HepG2 (cell line): Measurements from ENCODE around the gene BMF. TPM values are rescaled to one million over a fixed set of nuclear protein-coding genes. Genes with fewer than 3 reads are reported as not detected.
A peak's percentile ranks its signal among the peaks of the same experiment; 100 is the strongest.

Experiments
- ATM ChIP-seq: fragments of 450-650 bp; IDR thresholded peaks from 2 replicates; pipeline ENCODE4 v1.7.1; 2017; ENCODE audit warnings: mild to moderate bottlenecking, borderline replicate concordance
- BORCS8-MEF2B ChIP-seq: sonication (generic); formaldehyde crosslinking; IDR thresholded peaks from 2 replicates; pipeline ENCODE4 v1.8.0; 2022; ENCODE audit warnings: mild to moderate bottlenecking, missing genetic modification reagents
- CEBPG ChIP-seq: IDR thresholded peaks from 2 replicates; pipeline ENCODE4 v1.6.1; 2016
- CHCHD3 ChIP-seq: sonication (generic); formaldehyde crosslinking; IDR thresholded peaks from 2 replicates; pipeline ENCODE4 v1.8.0; 2022; ENCODE audit warnings: mild to moderate bottlenecking, missing genetic modification reagents, moderate library complexity
- ELF1 ChIP-seq: sonication (generic); formaldehyde crosslinking; IDR thresholded peaks from 2 replicates; pipeline ENCODE4 v1.4.0; 2020; ENCODE audit warnings: missing genetic modification reagents
- HMG20B ChIP-seq: conservative IDR thresholded peaks from 2 replicates; pipeline ENCODE4 v1.6.1; 2016; ENCODE audit warnings: missing genetic modification reagents, missing compliant biosample characterization
- HNRNPL ChIP-seq: fragments of 200-400 bp; formaldehyde crosslinking; IDR thresholded peaks from 2 replicates; pipeline ENCODE4 v1.6.1; 2017; ENCODE audit warnings: mild to moderate bottlenecking, low read depth, low read length
- KDM5A ChIP-seq: fragments of 200-600 bp; sonication (generic); IDR thresholded peaks from 2 replicates; pipeline ENCODE4 v1.7.0; 2018; ENCODE audit warnings: antibody characterized with exemption, mild to moderate bottlenecking, low read length, borderline replicate concordance
- MATR3 ChIP-seq: sonication (generic); formaldehyde crosslinking; IDR thresholded peaks from 2 replicates; pipeline ENCODE4 v1.4.0; 2020; ENCODE audit warnings: missing genetic modification reagents
- NR2F6 ChIP-seq, 2 experiments: IDR thresholded peaks; 2 replicates each; pipeline ENCODE4 v1.6.1; 2016; ENCODE audit warnings: antibody characterized with exemption in 1 of 2, mild to moderate bottlenecking in 1 of 2
- POLR2A ChIP-seq, 2 experiments: IDR thresholded peaks; 2 replicates each; pipeline ENCODE4 v1.6.1; 2011; ENCODE audit warnings: low read depth in 2 of 2, low read length in 2 of 2, mild to moderate bottlenecking in 1 of 2, moderate library complexity in 1 of 2; ENCODE audit not compliant: insufficient read depth in 1 of 2
- SMARCC2 ChIP-seq: fragments of 450-650 bp; IDR thresholded peaks from 2 replicates; pipeline ENCODE4 v1.6.1; 2017; ENCODE audit warnings: antibody characterized with exemption, mild to moderate bottlenecking
- TARDBP ChIP-seq: sonication (generic); formaldehyde crosslinking; IDR thresholded peaks from 2 replicates; pipeline ENCODE4 v1.8.0; 2022; ENCODE audit warnings: mild to moderate bottlenecking, missing genetic modification reagents
- TCF7L2 ChIP-seq: IDR thresholded peaks from 2 replicates; pipeline ENCODE4 v1.6.1; 2011; ENCODE audit warnings: mild to moderate bottlenecking, low read depth, low read length, moderate library complexity
- TRIM24 ChIP-seq: sonication (generic); formaldehyde crosslinking; IDR thresholded peaks from 2 replicates; pipeline ENCODE4 v1.8.0; 2022; ENCODE audit warnings: mild to moderate bottlenecking, missing genetic modification reagents
- U2AF1 ChIP-seq: fragments of 200-400 bp; formaldehyde crosslinking; optimal IDR thresholded peaks from 2 replicates; pipeline ENCODE3; 2017; ENCODE audit warnings: mild to moderate bottlenecking, low read depth, low read length
- ZBTB8A ChIP-seq: sonication (generic); formaldehyde crosslinking; IDR thresholded peaks from 2 replicates; pipeline ENCODE4 v1.4.0; 2020; ENCODE audit warnings: mild to moderate bottlenecking, low read depth, missing genetic modification reagents, borderline replicate concordance
- ZEB1 ChIP-seq: IDR thresholded peaks from 2 replicates; pipeline ENCODE4 v1.6.1; 2012; ENCODE audit warnings: mild to moderate bottlenecking, low read depth, inconsistent platforms; ENCODE audit not compliant: insufficient replicate concordance
- ZFP36 ChIP-seq: fragments of 150-350 bp; IDR thresholded peaks from 2 replicates; pipeline ENCODE4 v1.6.1; 2018; ENCODE audit warnings: borderline replicate concordance, low read length, low read depth; ENCODE audit not compliant: partially characterized antibody
- ZNF207 ChIP-seq: fragments of 450-650 bp; IDR thresholded peaks from 2 replicates; pipeline ENCODE4 v1.6.1; 2016; ENCODE audit warnings: antibody characterized with exemption, borderline replicate concordance
- ZNF230 ChIP-seq: sonication (generic); formaldehyde crosslinking; IDR thresholded peaks from 2 replicates; pipeline ENCODE4 v1.4.0; 2020; ENCODE audit warnings: mild to moderate bottlenecking, missing genetic modification reagents
- ZNF282 ChIP-seq: fragments of 450-650 bp; IDR thresholded peaks from 2 replicates; pipeline ENCODE4 v1.6.1; 2018; ENCODE audit not compliant: partially characterized antibody
- ZNF367 ChIP-seq: sonication (generic); formaldehyde crosslinking; IDR thresholded peaks from 2 replicates; pipeline ENCODE4 v1.4.0; 2020; ENCODE audit warnings: missing genetic modification reagents, borderline replicate concordance
- ZNF547 ChIP-seq: sonication (generic); formaldehyde crosslinking; IDR thresholded peaks from 2 replicates; pipeline ENCODE4 v1.5.1; 2020; ENCODE audit warnings: mild to moderate bottlenecking, missing genetic modification reagents
- ZNF768 ChIP-seq: sonication (generic); formaldehyde crosslinking; IDR thresholded peaks from 2 replicates; pipeline ENCODE4 v1.4.0; 2020; ENCODE audit warnings: missing genetic modification reagents
- ZNF780A ChIP-seq: sonication (generic); formaldehyde crosslinking; IDR thresholded peaks from 2 replicates; pipeline ENCODE4 v1.8.0; 2022; ENCODE audit warnings: mild to moderate bottlenecking, missing genetic modification reagents, moderate library complexity
- ZSCAN30 ChIP-seq: sonication (generic); formaldehyde crosslinking; IDR thresholded peaks from 2 replicates; pipeline ENCODE4 v1.5.0; 2020; ENCODE audit warnings: mild to moderate bottlenecking, missing genetic modification reagents
- ZSCAN31 ChIP-seq: sonication (generic); formaldehyde crosslinking; IDR thresholded peaks from 2 replicates; pipeline ENCODE4 v1.5.0; 2020; ENCODE audit warnings: low read depth, mild to moderate bottlenecking, missing genetic modification reagents
- polyA plus RNA-seq, 8 experiments: library from polyadenylated mRNA; depleted of rRNA in 3 of 8; stranded (reverse) in 7 of 8; unstranded in 1 of 8; fragments of >200 nt; fragmentation: Illumina TruSeq in 4 of 8; extraction: Trizol in 4 of 8; gene quantifications; 2 replicates each; pipeline versions ENCODE4 v1.2.1 to v1.2.3, GENCODE V29; 2011 to 2016; ENCODE audit warnings: low read depth in 4 of 8, missing spikeins in 1 of 8, mixed read lengths in 1 of 8; ENCODE audit not compliant: insufficient read depth in 1 of 8
- total RNA-seq, 5 experiments: library from RNA; depleted of rRNA; stranded (reverse); fragments of >200 nt; fragmentation: Illumina TruSeq; extraction: Trizol; gene quantifications; 2 replicates each; pipeline ENCODE4 v1.2.3, GENCODE V29; 2016; ENCODE audit warnings: low read depth in 1 of 5
- TF ChIP-seq, protein P1 (sequence below): sonication (generic); formaldehyde crosslinking; IDR thresholded peaks from 2 replicates; pipeline ENCODE4 v1.4.0; 2020; ENCODE audit warnings: missing genetic modification reagents, borderline replicate concordance
- TF ChIP-seq, protein P2 (sequence below): conservative IDR thresholded peaks from 2 replicates; pipeline ENCODE4 v1.6.1; 2018; ENCODE audit warnings: missing genetic modification reagents

BMF gene
- total and polyA plus RNA-seq, 2 of the 13 experiments (the other 11 are each of a cell fraction or from before 2014, with no cell fraction given): 8.7 to 15.9 TPM

- peak; percentile 56 for TF ChIP-seq ELF1 (CRISPR knock-in tag)
- 0 out of 2 replicates have a peak, but pooled peaks have one; percentile 27 for TF ChIP-seq BORCS8-MEF2B
- TF ChIP-seq CHCHD3 (CRISPR knock-in tag): no peak
- TF ChIP-seq ZNF282: no peak
- no peak for TF ChIP-seq ZNF230 (CRISPR knock-in tag)
- TF ChIP-seq POLR2A (IDR thresholded peaks at IDR 0.05; ENCODE audit: insufficient read depth in 1 of 2, low read depth in 2 of 2, low read length in 2 of 2): no peak
- TF ChIP-seq TARDBP (CRISPR knock-in tag): peak; percentile 33; the same call in 1 of the 2 replicates
- no peak for TF ChIP-seq ATM
- TF ChIP-seq MATR3 (CRISPR knock-in tag): no peak
- TF ChIP-seq KDM5A: no peak
- no peak for TF ChIP-seq ZNF780A (CRISPR knock-in tag)
- no peak for TF ChIP-seq HMG20B (CRISPR knock-in tag)
- TF ChIP-seq ZSCAN31 (CRISPR knock-in tag): no peak
- TF ChIP-seq ZFP36: no peak
- TF ChIP-seq, protein P1, sequence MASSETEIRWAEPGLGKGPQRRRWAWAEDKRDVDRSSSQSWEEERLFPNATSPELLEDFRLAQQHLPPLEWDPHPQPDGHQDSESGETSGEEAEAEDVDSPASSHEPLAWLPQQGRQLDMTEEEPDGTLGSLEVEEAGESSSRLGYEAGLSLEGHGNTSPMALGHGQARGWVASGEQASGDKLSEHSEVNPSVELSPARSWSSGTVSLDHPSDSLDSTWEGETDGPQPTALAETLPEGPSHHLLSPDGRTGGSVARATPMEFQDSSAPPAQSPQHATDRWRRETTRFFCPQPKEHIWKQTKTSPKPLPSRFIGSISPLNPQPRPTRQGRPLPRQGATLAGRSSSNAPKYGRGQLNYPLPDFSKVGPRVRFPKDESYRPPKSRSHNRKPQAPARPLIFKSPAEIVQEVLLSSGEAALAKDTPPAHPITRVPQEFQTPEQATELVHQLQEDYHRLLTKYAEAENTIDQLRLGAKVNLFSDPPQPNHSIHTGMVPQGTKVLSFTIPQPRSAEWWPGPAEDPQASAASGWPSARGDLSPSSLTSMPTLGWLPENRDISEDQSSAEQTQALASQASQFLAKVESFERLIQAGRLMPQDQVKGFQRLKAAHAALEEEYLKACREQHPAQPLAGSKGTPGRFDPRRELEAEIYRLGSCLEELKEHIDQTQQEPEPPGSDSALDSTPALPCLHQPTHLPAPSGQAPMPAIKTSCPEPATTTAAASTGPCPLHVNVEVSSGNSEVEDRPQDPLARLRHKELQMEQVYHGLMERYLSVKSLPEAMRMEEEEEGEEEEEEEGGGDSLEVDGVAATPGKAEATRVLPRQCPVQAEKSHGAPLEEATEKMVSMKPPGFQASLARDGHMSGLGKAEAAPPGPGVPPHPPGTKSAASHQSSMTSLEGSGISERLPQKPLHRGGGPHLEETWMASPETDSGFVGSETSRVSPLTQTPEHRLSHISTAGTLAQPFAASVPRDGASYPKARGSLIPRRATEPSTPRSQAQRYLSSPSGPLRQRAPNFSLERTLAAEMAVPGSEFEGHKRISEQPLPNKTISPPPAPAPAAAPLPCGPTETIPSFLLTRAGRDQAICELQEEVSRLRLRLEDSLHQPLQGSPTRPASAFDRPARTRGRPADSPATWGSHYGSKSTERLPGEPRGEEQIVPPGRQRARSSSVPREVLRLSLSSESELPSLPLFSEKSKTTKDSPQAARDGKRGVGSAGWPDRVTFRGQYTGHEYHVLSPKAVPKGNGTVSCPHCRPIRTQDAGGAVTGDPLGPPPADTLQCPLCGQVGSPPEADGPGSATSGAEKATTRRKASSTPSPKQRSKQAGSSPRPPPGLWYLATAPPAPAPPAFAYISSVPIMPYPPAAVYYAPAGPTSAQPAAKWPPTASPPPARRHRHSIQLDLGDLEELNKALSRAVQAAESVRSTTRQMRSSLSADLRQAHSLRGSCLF (CRISPR knock-in tag): no peak
- TF ChIP-seq ZNF207: no peak
- TF ChIP-seq ZEB1: no peak
- no peak for TF ChIP-seq ZSCAN30 (CRISPR knock-in tag)
- no peak for TF ChIP-seq HNRNPL
- TF ChIP-seq ZNF367 (CRISPR knock-in tag): no peak
- no peak for TF ChIP-seq TCF7L2
- peak; percentile 68 for TF ChIP-seq NR2F6 (IDR thresholded peaks at IDR 0.05)
- TF ChIP-seq NR2F6 (CRISPR knock-in tag; IDR thresholded peaks at IDR 0.05): peak; percentile 91
- TF ChIP-seq ZNF768 (CRISPR knock-in tag): peak; percentile 25; the same call in 1 of the 2 replicates
- peak; percentile 99 for TF ChIP-seq CEBPG (CRISPR knock-in tag)
- TF ChIP-seq, protein P2, sequence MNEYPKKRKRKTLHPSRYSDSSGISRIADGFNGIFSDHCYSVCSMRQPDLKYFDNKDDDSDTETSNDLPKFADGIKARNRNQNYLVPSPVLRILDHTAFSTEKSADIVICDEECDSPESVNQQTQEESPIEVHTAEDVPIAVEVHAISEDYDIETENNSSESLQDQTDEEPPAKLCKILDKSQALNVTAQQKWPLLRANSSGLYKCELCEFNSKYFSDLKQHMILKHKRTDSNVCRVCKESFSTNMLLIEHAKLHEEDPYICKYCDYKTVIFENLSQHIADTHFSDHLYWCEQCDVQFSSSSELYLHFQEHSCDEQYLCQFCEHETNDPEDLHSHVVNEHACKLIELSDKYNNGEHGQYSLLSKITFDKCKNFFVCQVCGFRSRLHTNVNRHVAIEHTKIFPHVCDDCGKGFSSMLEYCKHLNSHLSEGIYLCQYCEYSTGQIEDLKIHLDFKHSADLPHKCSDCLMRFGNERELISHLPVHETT: no peak
- TF ChIP-seq ZBTB8A (CRISPR knock-in tag): no peak
- no peak for TF ChIP-seq ZNF547 (CRISPR knock-in tag)
- no peak for TF ChIP-seq SMARCC2
- no peak for TF ChIP-seq TRIM24 (CRISPR knock-in tag)
- TF ChIP-seq U2AF1: no peak
Observed at GRCh38 chr15:40115670-40116093, 7.0 kb upstream of the BMF start (continued).
